Sciatic nerve (tissue), 2 donors: Measurements from ENCODE around the gene KANK3. TPM values are rescaled to one million over a fixed set of nuclear protein-coding genes. Genes with fewer than 3 reads are reported as not detected.
"Not testable (repeated sequence)": the region's sequence is repeated elsewhere in the genome, so short reads cannot be mapped to it uniquely, and the experiment has no call there.

ENCODE experiments used
- ATAC-seq: fragments of 200-7000 bp; cut with Tn5 transposase; one replicate; pipeline ENCODE4 v1.9.1; 2020; ENCODE audit warnings: mild to moderate bottlenecking, moderate library complexity
- DNase-seq: peaks from one replicate; pipeline ENCODE4 v3.0.0-alpha.2; 2020; ENCODE audit warnings: low spot score
- intact Hi-C: fragments of 100-400 bp; cut with DNase I; formaldehyde crosslinking; loops from one replicate; pipeline ENCODE4 v1.14.2; 2022
- total RNA-seq: library from RNA; stranded (reverse); fragmentation: NEBNext Ultra II Directional; extraction: Animal tissue kit (Norgen Biotek cat#: 25700); gene quantifications from one replicate; pipeline ENCODE4 v1.2.1, GENCODE V29; 2021
- donor health status: DM: no; HTN: no; CAD: no.
- donor health status: DM: no; HTN: no; CAD: no.

Gene KANK3
- total RNA-seq, 1 donor from 2014 or later, result 28.2 TPM

GRCh38 chr19:8349629-8350372, 6.7 kb upstream of the KANK3 start:
- intact Hi-C loops, result loop anchor here (10.0 kb wide), 1 partner anchor 155 kb away; the partner anchor contains the start of gene PRAM1
- not testable (repeated sequence) for ATAC-seq, DNase-seq

GRCh38 chr19:8343483-8343844, 402 bp upstream of the KANK3 start:
- DNase-seq (no peak), ATAC-seq (no peak)
- intact Hi-C loops, result no loop called here

GRCh38 chr19:8342316-8342683, 762 bp downstream of the KANK3 start:
- ATAC-seq (peak; percentile 25), DNase-seq (no peak)
- intact Hi-C loops, result no loop called here

- intact Hi-C loops, result not testable (repeated sequence)
Observed at GRCh38 chr19:8341504-8341903, 1.6 kb downstream of the KANK3 start.

GRCh38 chr19:8340341-8341096, 2.5 kb downstream of the KANK3 start:
- intact Hi-C loops, result no loop called here
- peak; percentile 47 for ATAC-seq
- no peak for DNase-seq

More at GRCh38 chr19:8341504-8341903, 1.6 kb downstream of the KANK3 start:
- ATAC-seq, DNase-seq: not testable (repeated sequence)

GRCh38 chr19:8338835-8339234, 4.2 kb downstream of the KANK3 start:
- intact Hi-C loops, result no loop called here
- DNase-seq (no peak), ATAC-seq (no peak)

- intact Hi-C loops, result no loop called here
Observed at GRCh38 chr19:8337728-8338127, 5.3 kb downstream of the KANK3 start.

GRCh38 chr19:8336660-8337059, 6.4 kb downstream of the KANK3 start:
- no peak for DNase-seq
- ATAC-seq, result no peak
- intact Hi-C loops, result no loop called here

More at GRCh38 chr19:8337728-8338127, 5.3 kb downstream of the KANK3 start:
- no peak for DNase-seq
- no peak for ATAC-seq

GRCh38 chr19:8336072-8336569, 6.9 kb downstream of the KANK3 start:
- intact Hi-C loops, result no loop called here
- ATAC-seq (no peak), DNase-seq (no peak)

- no peak for ATAC-seq
- intact Hi-C loops, result no loop called here
- no peak for DNase-seq
Observed at GRCh38 chr19:8335343-8336071, 7.6 kb downstream of the KANK3 start.

GRCh38 chr19:8334458-8335342, 8.4 kb downstream of the KANK3 start:
- DNase-seq (no peak), ATAC-seq (peak; percentile 53)
- intact Hi-C loops, result no loop called here

GRCh38 chr19:8333767-8334457, 9.2 kb downstream of the KANK3 start:
- no peak for DNase-seq
- ATAC-seq, result no peak
- intact Hi-C loops, result no loop called here

- no peak for ATAC-seq
- intact Hi-C loops, result no loop called here
- DNase-seq, result no peak
Observed at GRCh38 chr19:8332976-8333766, 9.9 kb downstream of the KANK3 start.

- intact Hi-C loops, result no loop called here
- ATAC-seq, result no peak
- no peak for DNase-seq
Observed at GRCh38 chr19:8331263-8331845, 11.7 kb downstream of the KANK3 start.

GRCh38 chr19:8329996-8330395, 13.1 kb downstream of the KANK3 start:
- DNase-seq (no peak), ATAC-seq (no peak)
- intact Hi-C loops, result no loop called here

- intact Hi-C loops, result no loop called here
Observed at GRCh38 chr19:8325454-8325853, 17.6 kb downstream of the KANK3 start.

More at GRCh38 chr19:8325454-8325853, 17.6 kb downstream of the KANK3 start:
- DNase-seq, result no peak
- ATAC-seq, result no peak
